HUES64 (cell line): ENCODE measurements around the gene STRIP1. TPM values are rescaled to one million over a fixed set of nuclear protein-coding genes. Genes with fewer than 3 reads are reported as not detected.

Experiments used
- H3K27ac ChIP-seq: 2 replicates; pipeline ENCODE4 v1.7.0; 2013; ENCODE audit warnings: low read depth, low read length, inconsistent platforms
- H3K27me3 ChIP-seq: 2 replicates; pipeline ENCODE4 v1.6.1; 2013; ENCODE audit warnings: mild to moderate bottlenecking, low read length; ENCODE audit not compliant: insufficient read depth
- H3K36me3 ChIP-seq: 2 replicates; pipeline ENCODE4 v1.6.1; 2013; ENCODE audit warnings: mild to moderate bottlenecking, low read length; ENCODE audit not compliant: insufficient read depth
- H3K4me1 ChIP-seq: 2 replicates; pipeline ENCODE4 v1.6.1; 2013; ENCODE audit warnings: mild to moderate bottlenecking, low read length, moderate library complexity; ENCODE audit not compliant: insufficient read depth
- H3K4me3 ChIP-seq: 2 replicates; pipeline ENCODE4 v1.5.1; 2013; ENCODE audit warnings: mild to moderate bottlenecking, low read length, moderate library complexity
- H3K9ac ChIP-seq: 2 replicates; pipeline ENCODE4 v1.6.1; 2013; ENCODE audit warnings: mild to moderate bottlenecking, low read depth, low read length
- H3K9me3 ChIP-seq: 2 replicates; pipeline ENCODE4 v1.6.1; 2013; ENCODE audit warnings: low read depth, low read length; ENCODE audit not compliant: insufficient read depth
- WGBS: fragments of 150-250, 120-280 bp; methylation state at CpG from one replicate; pipeline ENCODE4 v1.1.7; 2013; ENCODE audit warnings: missing lambda C conversion rate; 5-methylcytosine and 5-hydroxymethylcytosine counted together
- polyA plus RNA-seq, 2 experiments: library from polyadenylated mRNA; stranded (reverse); fragments of 50-300 nt; gene quantifications; one replicate each; pipeline ENCODE4 v1.2.3, GENCODE V29; 2013

The STRIP1 gene
- polyA plus RNA-seq (2013, experiment 1 of 2) = 33.4 TPM
- 35.8 TPM for polyA plus RNA-seq (2013, experiment 2 of 2)

- peaks cover 30% of the 10 kb centered on the region for H3K36me3 ChIP-seq
- H3K4me1 ChIP-seq = peaks cover 27% of the 10 kb centered on the region
- peak within 1 kb of the TSS; percentile 87 for H3K4me3 ChIP-seq
- WGBS = under 1% methylated on average over 66 of the region's 66 CpGs
- H3K27ac ChIP-seq = peak within 1 kb of the TSS; percentile 84
- peak within 1 kb of the TSS; percentile 86 for H3K9ac ChIP-seq
- H3K27me3 ChIP-seq = no peaks in the 10 kb centered on the region
- H3K9me3 ChIP-seq = no peaks in the 10 kb centered on the region
These were observed at the start of gene STRIP1 for GRCh38 chr1:110034451-110035235. Gene STRIP1 (plus strand): TSS chr1:110034624. CDS start chr1:110034638, 14 bp downstream.

GRCh38 chr1:109985247-109986053 is 49.0 kb upstream of the STRIP1 start:
- WGBS = 12% methylated on average over 22 of the region's 22 CpGs
- H3K27me3 ChIP-seq = no peaks in the 10 kb centered on the region
- H3K9ac ChIP-seq = peak overlapping the region; percentile 92
- no peaks in the 10 kb centered on the region for H3K9me3 ChIP-seq
- peaks cover 19% of the 10 kb centered on the region for H3K4me1 ChIP-seq
- peak overlapping the region; percentile 81 for H3K27ac ChIP-seq
- peaks cover 14% of the 10 kb centered on the region for H3K36me3 ChIP-seq
- H3K4me3 ChIP-seq = peak overlapping the region; percentile 91

GRCh38 chr1:109986054-109986444 is 48.4 kb upstream of the STRIP1 start:
- no peaks in the 10 kb centered on the region for H3K27me3 ChIP-seq
- H3K4me3 ChIP-seq = peak overlapping the region; percentile 91
- no peak overlapping the region for H3K27ac ChIP-seq
- peaks cover 16% of the 10 kb centered on the region for H3K36me3 ChIP-seq
- 97% methylated on average over 3 of the region's 3 CpGs for WGBS
- H3K9me3 ChIP-seq = no peaks in the 10 kb centered on the region
- H3K9ac ChIP-seq = peak overlapping the region; percentile 92; the same call in 1 of the 2 replicates
- peaks cover 19% of the 10 kb centered on the region for H3K4me1 ChIP-seq

- peaks cover 22% of the 10 kb centered on the region for H3K36me3 ChIP-seq
- peaks cover 19% of the 10 kb centered on the region for H3K4me1 ChIP-seq
- H3K4me3 ChIP-seq = no peak overlapping the region
- H3K27ac ChIP-seq = no peak overlapping the region
- H3K9ac ChIP-seq = no peak overlapping the region
- H3K9me3 ChIP-seq = no peaks in the 10 kb centered on the region
- H3K27me3 ChIP-seq = no peaks in the 10 kb centered on the region
- WGBS = 90% methylated on average over 3 of the region's 3 CpGs
These were observed 46.0 kb upstream of the STRIP1 start for GRCh38 chr1:109988349-109988914.

GRCh38 chr1:109989506-109990301 is 44.7 kb upstream of the STRIP1 start:
- H3K27me3 ChIP-seq = no peaks in the 10 kb centered on the region
- no peaks in the 10 kb centered on the region for H3K9me3 ChIP-seq
- peaks cover 19% of the 10 kb centered on the region for H3K4me1 ChIP-seq
- WGBS = 94% methylated on average over 8 of the region's 9 CpGs
- H3K4me3 ChIP-seq = no peak overlapping the region
- peaks cover 22% of the 10 kb centered on the region for H3K36me3 ChIP-seq
- H3K9ac ChIP-seq = no peak overlapping the region
- H3K27ac ChIP-seq = 0 out of 2 replicates have a peak overlapping the region, but pooled peaks have one; percentile 15

- no peak overlapping the region for H3K4me3 ChIP-seq
- H3K4me1 ChIP-seq = peaks cover 19% of the 10 kb centered on the region
- 95% methylated on average over 2 of the region's 2 CpGs for WGBS
- H3K9me3 ChIP-seq = no peaks in the 10 kb centered on the region
- no peaks in the 10 kb centered on the region for H3K27me3 ChIP-seq
- no peak overlapping the region for H3K9ac ChIP-seq
- no peak overlapping the region for H3K27ac ChIP-seq
- peaks cover 22% of the 10 kb centered on the region for H3K36me3 ChIP-seq
These were observed 44.1 kb upstream of the STRIP1 start for GRCh38 chr1:109990302-109990653.

GRCh38 chr1:109991400-109991925 is 43.0 kb upstream of the STRIP1 start:
- Histone ChIP-seq H3K27ac (no peak overlapping the region), H3K4me3 (no peak overlapping the region), H3K4me1 (peaks cover 8% of the 10 kb centered on the region), H3K36me3 (peaks cover 31% of the 10 kb centered on the region), H3K9ac (no peak overlapping the region), H3K9me3 (no peaks in the 10 kb centered on the region), H3K27me3 (no peaks in the 10 kb centered on the region)
- WGBS = 98% methylated on average over 4 of the region's 5 CpGs

GRCh38 chr1:109993885-109994284 is 40.5 kb upstream of the STRIP1 start:
- WGBS = 96% methylated on average over 3 of the region's 3 CpGs

GRCh38 chr1:109994654-109995053 is 39.8 kb upstream of the STRIP1 start:
- Histone ChIP-seq H3K27me3 (no peaks in the 10 kb centered on the region), H3K9ac (no peak overlapping the region), H3K9me3 (no peaks in the 10 kb centered on the region), H3K36me3 (peaks cover 22% of the 10 kb centered on the region), H3K4me3 (no peak overlapping the region), H3K27ac (no peak overlapping the region), H3K4me1 (0 out of 2 replicates have a peak, but pooled peaks cover 4% of the 10 kb centered on the region)
- WGBS = 94% methylated on average over 1 of the region's 1 CpG

More at GRCh38 chr1:109993885-109994284, 40.5 kb upstream of the STRIP1 start:
- no peaks in the 10 kb centered on the region for H3K9me3 ChIP-seq
- H3K4me3 ChIP-seq = no peak overlapping the region
- H3K27ac ChIP-seq = no peak overlapping the region
- peaks cover 24% of the 10 kb centered on the region for H3K36me3 ChIP-seq
- 0 out of 2 replicates have a peak, but pooled peaks cover 4% of the 10 kb centered on the region for H3K4me1 ChIP-seq
- H3K9ac ChIP-seq = no peak overlapping the region
- H3K27me3 ChIP-seq = no peaks in the 10 kb centered on the region

GRCh38 chr1:109995536-109995935 is 38.9 kb upstream of the STRIP1 start:
- Histone ChIP-seq H3K36me3 (peaks cover 17% of the 10 kb centered on the region), H3K27me3 (no peaks in the 10 kb centered on the region), H3K4me3 (no peak overlapping the region), H3K9ac (no peak overlapping the region), H3K9me3 (no peaks in the 10 kb centered on the region), H3K4me1 (0 out of 2 replicates have a peak, but pooled peaks cover 4% of the 10 kb centered on the region), H3K27ac (no peak overlapping the region)
- 88% methylated on average over 2 of the region's 2 CpGs for WGBS
